Measurements from ENCODE around the gene ANKS3.

- TF ChIP-seq SUZ12 (IDR thresholded peaks at IDR 0.05) (no peak), BHLHE40 (IDR thresholded peaks at IDR 0.05; ENCODE audit: borderline replicate concordance) (no peak), ELF4 (IDR thresholded peaks at IDR 0.05) (no peak), PKNOX1 (IDR thresholded peaks at IDR 0.05) (no peak), SP1 (IDR thresholded peaks at IDR 0.05) (no peak), ZNF384 (IDR thresholded peaks at IDR 0.05) (no peak), HDGF (IDR thresholded peaks at IDR 0.05; ENCODE audit: borderline replicate concordance) (no peak), NFRKB (IDR thresholded peaks at IDR 0.05) (no peak), TARDBP (IDR thresholded peaks at IDR 0.05) (no peak), FOXM1 (IDR thresholded peaks at IDR 0.05; ENCODE audit: borderline replicate concordance) (no peak)
These were observed 54.8 kb downstream of the ANKS3 start for GRCh38 chr16:4679156-4679849.

Measured in HEK293T (cell line).